Brain pericyte (primary cell): Measurements from ENCODE around the gene ECHDC1.
"Not testable (repeated sequence)": the region's sequence is repeated elsewhere in the genome, so short reads cannot be mapped to it uniquely, and the experiment has no call there.

Experiments
- DNase-seq: peaks from one replicate; pipeline ENCODE4 v3.0.0-alpha.2; 2012; ENCODE audit warnings: low read depth, low spot score

The ECHDC1 gene, protein sequence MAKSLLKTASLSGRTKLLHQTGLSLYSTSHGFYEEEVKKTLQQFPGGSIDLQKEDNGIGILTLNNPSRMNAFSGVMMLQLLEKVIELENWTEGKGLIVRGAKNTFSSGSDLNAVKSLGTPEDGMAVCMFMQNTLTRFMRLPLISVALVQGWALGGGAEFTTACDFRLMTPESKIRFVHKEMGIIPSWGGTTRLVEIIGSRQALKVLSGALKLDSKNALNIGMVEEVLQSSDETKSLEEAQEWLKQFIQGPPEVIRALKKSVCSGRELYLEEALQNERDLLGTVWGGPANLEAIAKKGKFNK

GRCh38 chr6:127342946-127343808 lies at the start of gene ECHDC1:
TSS of gene ECHDC1 (minus strand) at chr6:127343609. CDS start at chr6:127331028, 12,581 bp downstream.
- no peak for DNase-seq

GRCh38 chr6:127392301-127392700 lies 48.9 kb upstream of the ECHDC1 start:
- DNase-seq = no peak

DNA sequence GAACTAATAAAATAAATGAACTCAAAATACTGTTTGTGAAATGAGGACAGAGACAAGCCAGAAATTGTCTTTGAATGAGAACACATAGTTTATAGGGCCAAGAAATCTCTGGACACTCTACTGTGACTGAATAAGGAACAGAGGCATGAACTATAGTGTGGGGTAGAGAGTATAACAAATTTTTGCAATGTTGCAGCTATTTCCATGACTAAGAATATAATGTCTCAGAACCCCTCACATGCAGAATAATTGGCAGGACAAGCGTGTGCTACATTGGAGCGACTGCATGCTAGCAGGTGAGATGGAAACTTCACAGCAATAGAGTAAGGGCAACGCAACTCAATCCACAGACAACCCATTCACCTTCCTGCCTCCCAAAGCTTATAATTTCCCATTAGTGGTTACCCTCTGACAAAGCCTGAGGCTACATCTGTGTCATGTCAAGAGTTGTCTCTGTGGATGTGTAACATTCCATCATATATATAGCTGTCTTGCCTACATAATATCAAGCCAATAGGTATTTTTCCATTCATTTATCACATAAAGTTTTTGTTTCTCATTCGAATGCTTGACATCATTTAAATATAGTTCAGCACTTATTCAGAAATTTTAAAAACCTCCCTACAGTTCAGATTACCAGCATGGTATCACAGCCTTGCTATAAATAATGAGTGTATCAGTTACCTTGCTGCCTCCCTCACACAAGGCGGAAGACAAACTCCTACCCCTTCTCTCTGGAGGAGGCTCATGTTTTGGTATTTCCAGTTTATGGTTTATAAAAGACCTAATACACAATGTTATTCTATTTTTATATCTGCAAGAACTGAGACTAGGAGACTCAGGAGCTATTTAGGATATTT lies 47.9 kb upstream of the ECHDC1 start:
- DNase-seq = no peak

DNA sequence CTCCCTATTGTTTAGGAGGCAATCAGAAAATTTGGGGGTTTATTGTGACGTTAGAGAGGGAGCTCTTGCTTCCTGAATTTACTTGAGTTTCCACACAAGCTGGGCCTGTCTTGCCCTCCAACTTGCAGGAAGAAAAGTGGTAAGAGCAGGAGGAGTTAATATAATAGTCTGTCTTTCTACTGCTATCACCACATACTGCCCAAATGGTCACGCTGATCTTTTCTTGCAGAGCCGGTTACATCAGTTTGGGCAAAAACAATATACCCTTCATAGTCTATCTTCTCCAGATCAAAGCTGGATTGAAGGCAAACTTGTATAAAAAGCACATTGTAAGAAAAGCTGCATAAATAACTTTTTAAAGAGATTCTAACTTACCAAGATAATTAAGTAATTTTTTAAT lies 46.3 kb upstream of the ECHDC1 start:
- no peak for DNase-seq

- no peak for DNase-seq
Observed at GRCh38 chr6:127385668-127386430, 42.4 kb upstream of the ECHDC1 start.

- not testable (repeated sequence) for DNase-seq
Observed at GRCh38 chr6:127384848-127385247, 41.4 kb upstream of the ECHDC1 start.

- no peak for DNase-seq
Observed at GRCh38 chr6:127383988-127384387, 40.6 kb upstream of the ECHDC1 start.

DNA sequence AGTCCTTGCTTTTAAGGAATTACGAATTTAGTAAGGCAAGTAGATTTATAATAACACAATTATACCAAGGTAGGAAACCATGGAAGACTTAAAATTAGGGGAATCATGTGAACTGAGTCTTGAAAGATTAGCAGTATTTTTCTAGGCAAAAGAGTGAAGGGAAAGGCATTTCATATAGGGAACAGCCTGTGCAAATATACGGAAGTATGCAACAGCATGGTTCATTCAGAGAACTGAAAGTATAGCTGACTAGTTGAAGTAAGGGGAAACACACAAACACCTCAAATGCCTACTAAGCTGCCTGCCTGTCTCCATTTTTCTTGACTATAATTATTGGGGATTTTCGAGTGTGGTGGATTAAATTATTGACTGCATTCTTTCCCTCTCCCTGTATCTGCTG lies 39.0 kb upstream of the ECHDC1 start:
- DNase-seq = no peak

DNA sequence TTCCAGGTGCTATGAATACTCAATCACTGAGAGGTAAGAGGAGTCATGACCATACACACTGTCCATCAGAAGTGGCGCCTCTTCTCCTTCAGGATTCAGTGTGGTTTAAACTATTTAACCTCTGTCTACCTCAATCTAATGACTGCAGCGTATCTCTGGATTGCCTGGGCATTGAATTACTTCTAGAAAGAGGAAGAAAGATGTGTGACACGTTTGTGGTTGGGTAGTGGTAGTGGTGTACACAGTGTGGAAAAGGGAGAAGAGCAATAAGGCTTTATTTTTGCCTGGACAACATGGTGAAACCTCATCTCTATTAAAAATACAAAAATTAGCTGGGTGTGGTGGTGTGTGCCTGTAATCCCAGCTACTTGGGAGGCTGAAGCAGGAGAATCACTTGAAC lies 38.0 kb upstream of the ECHDC1 start:
- DNase-seq = no peak

DNA sequence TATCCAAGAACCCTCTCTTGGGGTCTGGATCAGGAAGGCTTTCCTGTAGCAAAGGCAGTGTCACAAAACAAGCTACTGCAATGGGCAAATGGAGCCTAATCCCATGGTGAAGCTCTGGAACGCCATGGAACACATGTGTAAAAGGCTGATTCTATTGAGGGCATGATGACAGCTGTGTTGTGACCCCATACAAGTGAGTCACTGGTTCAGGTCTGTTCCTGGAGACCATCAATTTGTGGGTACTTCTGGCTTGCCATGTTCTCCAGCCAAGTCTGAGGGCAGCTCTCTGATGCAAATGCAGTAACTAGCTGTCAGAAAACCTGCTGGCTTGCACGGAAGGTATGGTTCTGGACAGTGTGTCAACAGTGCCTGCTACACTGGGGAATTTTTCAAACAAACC lies 33.3 kb upstream of the ECHDC1 start:
- no peak for DNase-seq

DNA sequence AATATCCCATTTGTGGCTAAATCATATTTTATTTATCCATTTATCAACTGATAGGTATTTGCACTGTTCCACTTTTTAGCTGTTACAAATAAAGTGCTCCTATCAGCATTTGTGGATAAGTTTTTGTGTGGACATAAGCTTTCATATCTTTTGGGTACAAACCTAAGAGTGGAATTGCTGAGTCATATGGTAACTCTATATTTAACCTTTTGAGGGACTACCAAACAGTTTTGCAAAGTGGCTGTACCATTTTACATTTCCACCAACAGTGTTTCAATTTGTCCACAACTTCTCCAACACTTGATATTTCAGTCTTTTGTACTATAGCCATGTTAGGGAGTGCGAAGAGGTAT lies 23.6 kb upstream of the ECHDC1 start:
- DNase-seq = no peak

- DNase-seq = no peak
Observed at GRCh38 chr6:127366282-127367022, 23.0 kb upstream of the ECHDC1 start.

DNA sequence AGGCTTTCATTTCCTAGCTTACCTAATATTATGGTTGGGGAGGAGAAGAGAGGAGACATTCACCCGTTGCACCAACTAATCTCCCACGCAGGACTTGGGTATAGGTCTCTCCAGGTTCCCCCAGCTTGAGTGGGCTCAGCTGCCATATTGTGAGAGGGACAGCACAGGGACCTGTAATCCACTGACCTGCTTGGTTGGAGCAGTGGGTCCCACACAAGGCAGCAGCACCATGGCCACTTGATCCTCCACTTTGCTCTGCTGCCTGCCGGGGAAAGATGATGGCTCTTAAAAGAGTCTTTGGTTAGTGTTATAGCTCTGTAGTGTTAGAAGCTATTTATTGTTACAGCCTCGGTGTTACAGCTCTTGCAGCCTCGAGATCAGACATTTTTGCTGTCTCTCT lies 22.5 kb upstream of the ECHDC1 start:
- no peak for DNase-seq

- no peak for DNase-seq
Observed at GRCh38 chr6:127352524-127352923, 9.1 kb upstream of the ECHDC1 start.

DNA sequence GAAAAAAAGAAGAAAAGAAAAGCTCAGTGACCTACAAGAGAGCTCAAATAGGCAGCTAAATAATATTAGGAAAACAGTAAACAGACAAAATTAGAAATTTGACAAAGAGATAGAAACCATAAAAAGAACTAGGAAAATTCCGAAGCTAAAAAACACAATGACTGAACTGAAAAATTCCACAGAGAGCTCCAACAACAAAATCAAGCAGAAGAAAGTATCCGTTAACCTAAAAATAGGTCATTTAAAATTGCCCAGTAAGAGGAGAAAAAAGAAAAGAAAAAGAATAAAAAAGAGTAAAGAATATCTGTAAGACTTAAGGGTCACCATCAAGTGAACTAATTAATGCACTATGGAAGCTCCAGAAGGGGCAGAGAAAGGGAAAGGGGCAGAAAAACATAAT lies 6.6 kb upstream of the ECHDC1 start:
- DNase-seq = no peak

- DNase-seq = no peak
Observed at GRCh38 chr6:127348028-127348661, 4.7 kb upstream of the ECHDC1 start.

DNA sequence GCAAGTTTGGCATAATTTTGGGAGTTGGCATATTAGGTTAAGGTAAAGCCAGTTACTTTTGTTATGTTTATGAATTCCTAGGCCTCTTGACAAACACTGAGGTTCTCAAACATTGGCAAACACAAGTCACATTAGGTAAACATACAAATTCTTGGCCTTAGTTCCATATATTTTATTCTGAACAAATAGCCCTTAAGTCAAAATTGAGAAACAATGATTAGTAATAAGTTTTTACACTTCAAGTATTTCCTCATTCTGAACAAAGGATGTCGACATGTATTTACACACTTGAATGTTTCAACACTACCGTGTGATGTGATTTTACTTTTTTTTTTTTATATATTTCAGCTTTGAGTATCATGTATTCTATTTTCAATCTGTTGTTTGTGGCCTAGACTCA lies 3.8 kb upstream of the ECHDC1 start:
- DNase-seq = no peak

DNA sequence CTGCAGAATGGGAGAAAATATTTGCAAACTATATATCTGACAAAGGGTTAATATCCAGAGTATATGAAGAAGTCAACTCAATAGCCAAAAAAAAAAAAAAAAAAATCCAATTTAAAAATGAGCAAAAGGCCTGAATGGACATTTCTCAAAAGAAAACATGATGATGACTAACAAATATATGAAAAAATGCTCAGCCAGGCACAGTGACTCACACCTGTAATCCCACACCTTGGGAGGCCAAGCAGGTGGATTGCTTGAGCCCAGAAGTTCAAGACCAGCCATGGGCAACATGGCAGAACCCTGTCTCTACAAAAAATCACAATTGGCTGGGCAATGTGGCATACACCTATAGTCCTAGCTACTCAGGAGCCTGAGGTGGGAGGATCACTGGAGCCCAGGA lies 2.1 kb upstream of the ECHDC1 start:
- no peak for DNase-seq

- no peak for DNase-seq
Observed at GRCh38 chr6:127343809-127344659, 625 bp upstream of the ECHDC1 start.
